Left ventricle myocardium inferior (tissue), 1 donor: ENCODE measurements around the gene TDO2. TPM values are rescaled to one million over a fixed set of nuclear protein-coding genes. Genes with fewer than 3 reads are reported as not detected.

Source experiments
- DNase-seq: peaks from one replicate; pipeline ENCODE4 v3.0.0-alpha.2; 2020
- H3K27ac ChIP-seq: fragments of 200-600 bp; replicated peaks from 2 replicates; pipeline ENCODE4 v1.8.0; 2021
- H3K27me3 ChIP-seq: fragments of 200-600 bp; 2 replicates; pipeline ENCODE4 v1.8.0; 2021; ENCODE audit warnings: low read depth
- H3K36me3 ChIP-seq: fragments of 200-600 bp; 2 replicates; pipeline ENCODE4 v1.8.0; 2021
- H3K4me1 ChIP-seq: fragments of 200-600 bp; 2 replicates; pipeline ENCODE4 v1.8.0; 2021
- H3K4me3 ChIP-seq: fragments of 200-600 bp; 2 replicates; pipeline ENCODE4 v1.8.0; 2021; ENCODE audit warnings: mild to moderate bottlenecking, moderate library complexity
- H3K9me3 ChIP-seq: fragments of 200-600 bp; replicated peaks from 2 replicates; pipeline ENCODE4 v1.8.0; 2021
- intact Hi-C: fragments of 100-400 bp; cut with micrococcal nuclease; formaldehyde crosslinking; loops from one replicate; pipeline ENCODE4 v1.11.0; 2022
- total RNA-seq: library from RNA; stranded (reverse); fragmentation: NEBNext Ultra II Directional; extraction: Animal tissue kit (Norgen Biotek cat#: 25700); gene quantifications from one replicate; pipeline ENCODE4 v1.2.1, GENCODE V29; 2021
- TF ChIP-seq, protein P1 (sequence below): fragments of 200-600 bp; IDR thresholded peaks from 2 replicates; pipeline ENCODE4 v1.8.0; 2021; ENCODE audit warnings: antibody characterized with exemption, mild to moderate bottlenecking, borderline replicate concordance
- donor health status: DM: no; HTN: yes; CAD: no; lungs with severe emphysema.

TDO2 gene
- total RNA-seq, 1 donor from 2014 or later, result not detected

DNA sequence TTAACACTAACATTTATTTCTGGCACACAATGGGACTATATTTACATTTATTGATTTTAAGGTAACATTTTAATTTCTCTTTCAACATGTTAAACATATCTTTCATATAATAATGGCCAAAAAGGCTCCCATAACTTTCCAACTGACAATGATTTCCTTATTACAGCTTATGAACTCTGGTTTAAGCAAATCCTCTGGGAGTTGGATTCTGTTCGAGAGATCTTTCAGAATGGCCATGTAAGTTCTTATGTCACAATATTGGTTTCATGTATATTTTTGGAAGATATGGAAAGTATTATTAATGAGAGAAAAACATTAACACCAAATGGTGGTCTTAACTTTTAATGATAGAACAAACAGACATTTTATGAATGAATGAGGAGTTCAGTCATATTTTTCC lies 4.1 kb downstream of the TDO2 start:
- no peaks in the 10 kb centered on the region for H3K9me3 ChIP-seq
- H3K27me3 ChIP-seq, result no peaks in the 10 kb centered on the region
- H3K27ac ChIP-seq, result no peak overlapping the region
- intact Hi-C loops, result no loop called here
- no peaks in the 10 kb centered on the region for H3K36me3 ChIP-seq
- TF ChIP-seq, protein P1, sequence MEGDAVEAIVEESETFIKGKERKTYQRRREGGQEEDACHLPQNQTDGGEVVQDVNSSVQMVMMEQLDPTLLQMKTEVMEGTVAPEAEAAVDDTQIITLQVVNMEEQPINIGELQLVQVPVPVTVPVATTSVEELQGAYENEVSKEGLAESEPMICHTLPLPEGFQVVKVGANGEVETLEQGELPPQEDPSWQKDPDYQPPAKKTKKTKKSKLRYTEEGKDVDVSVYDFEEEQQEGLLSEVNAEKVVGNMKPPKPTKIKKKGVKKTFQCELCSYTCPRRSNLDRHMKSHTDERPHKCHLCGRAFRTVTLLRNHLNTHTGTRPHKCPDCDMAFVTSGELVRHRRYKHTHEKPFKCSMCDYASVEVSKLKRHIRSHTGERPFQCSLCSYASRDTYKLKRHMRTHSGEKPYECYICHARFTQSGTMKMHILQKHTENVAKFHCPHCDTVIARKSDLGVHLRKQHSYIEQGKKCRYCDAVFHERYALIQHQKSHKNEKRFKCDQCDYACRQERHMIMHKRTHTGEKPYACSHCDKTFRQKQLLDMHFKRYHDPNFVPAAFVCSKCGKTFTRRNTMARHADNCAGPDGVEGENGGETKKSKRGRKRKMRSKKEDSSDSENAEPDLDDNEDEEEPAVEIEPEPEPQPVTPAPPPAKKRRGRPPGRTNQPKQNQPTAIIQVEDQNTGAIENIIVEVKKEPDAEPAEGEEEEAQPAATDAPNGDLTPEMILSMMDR, result no peak
- no peak for DNase-seq
- no peak overlapping the region for H3K4me3 ChIP-seq
- no peaks in the 10 kb centered on the region for H3K4me1 ChIP-seq

DNA sequence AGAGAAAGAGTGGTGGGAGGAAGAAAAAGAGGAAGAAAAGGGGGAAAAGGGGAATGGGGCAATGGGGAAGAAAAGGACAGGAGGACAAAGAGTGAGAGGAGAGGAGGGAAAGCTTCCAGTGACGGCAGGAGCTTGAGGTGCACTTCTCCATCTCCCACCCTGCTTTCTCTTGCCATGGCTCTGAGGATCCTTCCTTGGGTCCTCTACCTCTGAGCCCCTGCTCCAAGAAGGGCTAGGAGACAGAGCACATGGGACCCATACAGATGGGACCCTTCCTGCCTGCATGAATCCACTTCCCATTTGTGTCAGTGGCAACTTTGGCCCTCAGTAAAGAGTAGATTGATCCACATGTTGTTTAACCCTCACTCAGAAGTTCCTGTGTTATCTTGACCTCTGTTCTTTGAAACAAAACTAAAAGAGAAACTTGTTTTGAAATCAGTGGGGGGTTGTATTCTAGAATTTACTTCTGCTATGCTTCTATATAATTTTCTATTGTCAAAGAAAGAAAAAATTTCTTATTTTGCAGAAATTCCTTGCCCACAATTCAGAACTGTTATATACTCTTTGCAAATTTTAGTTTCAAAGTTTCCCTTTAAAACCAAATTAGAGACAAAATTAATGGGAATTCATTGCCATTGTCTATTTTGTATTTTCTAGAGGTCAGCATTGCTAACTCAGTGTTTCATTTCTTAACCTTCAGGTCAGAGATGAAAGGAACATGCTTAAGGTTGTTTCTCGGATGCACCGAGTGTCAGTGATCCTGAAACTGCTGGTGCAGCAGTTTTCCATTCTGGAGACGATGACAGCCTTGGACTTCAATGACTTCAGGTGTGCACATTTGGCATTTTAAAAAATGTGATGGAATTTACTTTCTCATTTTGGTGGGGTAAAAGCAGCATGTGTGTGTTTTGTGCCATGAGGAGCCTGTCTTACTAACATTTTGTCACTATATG lies 5.0 kb downstream of the TDO2 start:
- Histone ChIP-seq H3K27ac (no peak overlapping the region), H3K36me3 (no peaks in the 10 kb centered on the region), H3K27me3 (no peaks in the 10 kb centered on the region), H3K4me1 (no peaks in the 10 kb centered on the region), H3K9me3 (no peaks in the 10 kb centered on the region), H3K4me3 (no peak overlapping the region)
- TF ChIP-seq, protein P1, result no peak
- no peak for DNase-seq
- intact Hi-C loops, result no loop called here

- intact Hi-C loops, result no loop called here
- no peaks in the 10 kb centered on the region for H3K4me1 ChIP-seq
- H3K4me3 ChIP-seq, result no peak overlapping the region
- H3K27ac ChIP-seq, result no peak overlapping the region
- no peaks in the 10 kb centered on the region for H3K9me3 ChIP-seq
- DNase-seq, result no peak
- no peaks in the 10 kb centered on the region for H3K36me3 ChIP-seq
- TF ChIP-seq, protein P1, result no peak
- H3K27me3 ChIP-seq, result no peaks in the 10 kb centered on the region
Observed at GRCh38 chr4:155909615-155910226, 6.2 kb downstream of the TDO2 start.

DNA sequence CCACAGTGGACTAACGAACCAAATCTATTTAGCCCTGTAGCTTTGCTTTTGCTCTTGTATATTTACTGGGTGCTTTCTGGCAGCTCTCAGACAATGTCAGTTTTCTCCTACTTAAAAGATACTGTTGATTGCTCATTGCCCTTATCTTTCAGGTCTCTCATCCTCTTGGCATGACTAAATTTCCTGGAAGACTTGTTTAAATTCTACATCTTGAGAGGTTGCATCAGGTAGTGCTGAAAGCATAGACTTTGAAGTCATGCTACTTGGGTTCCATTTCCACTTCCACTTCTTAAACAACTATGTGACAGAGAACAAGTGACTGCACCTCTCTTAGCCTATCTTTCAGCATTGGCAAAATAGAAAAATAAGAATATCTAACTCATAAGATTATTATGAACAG lies 8.4 kb downstream of the TDO2 start:
- TF ChIP-seq, protein P1, result no peak
- H3K36me3 ChIP-seq, result no peaks in the 10 kb centered on the region
- intact Hi-C loops, result no loop called here

DNA sequence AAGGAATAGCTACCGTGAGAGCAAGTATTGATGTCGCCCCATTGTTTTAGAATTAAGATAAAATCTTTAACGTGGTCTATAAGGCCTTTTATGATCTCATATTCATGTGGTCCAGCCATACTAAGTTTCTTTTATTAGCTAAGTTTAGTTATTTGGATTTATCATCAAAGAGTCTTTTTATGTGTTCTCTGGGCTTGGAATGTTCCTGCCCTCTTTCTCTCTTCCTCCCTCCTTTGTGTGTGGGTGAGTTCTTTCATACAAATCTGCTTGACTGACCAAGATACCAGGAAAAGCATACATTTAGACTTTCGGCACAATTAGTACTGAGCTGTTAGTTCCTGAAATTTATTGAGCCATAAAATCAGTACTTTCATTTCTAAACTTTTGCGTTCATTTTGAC lies 11.3 kb downstream of the TDO2 start:
- no peak overlapping the region for H3K27ac ChIP-seq
- H3K4me3 ChIP-seq, result no peak overlapping the region
- no peaks in the 10 kb centered on the region for H3K9me3 ChIP-seq
- H3K36me3 ChIP-seq, result no peaks in the 10 kb centered on the region
- DNase-seq, result no peak
- intact Hi-C loops, result no loop called here
- no peaks in the 10 kb centered on the region for H3K4me1 ChIP-seq
- H3K27me3 ChIP-seq, result no peaks in the 10 kb centered on the region
- TF ChIP-seq, protein P1, result no peak

More for the DNA sequence above, 8.4 kb downstream of the TDO2 start:
- Histone ChIP-seq H3K9me3 (no peaks in the 10 kb centered on the region), H3K27me3 (no peaks in the 10 kb centered on the region), H3K4me3 (no peak overlapping the region), H3K4me1 (no peaks in the 10 kb centered on the region), H3K27ac (no peak overlapping the region)
- no peak for DNase-seq
